Common myeloid progenitor, CD34-positive (primary cell): ENCODE data around the gene CD48.
A peak's percentile ranks its signal among the peaks of the same experiment; 100 is the strongest.
"Not testable (repeated sequence)": the region's sequence is repeated elsewhere in the genome, so short reads cannot be mapped to it uniquely, and the experiment has no call there.

Experiments
- CTCF ChIA-PET: fragments of 350-600 bp; sonication (Branson Sonifier 250); formaldehyde crosslinking; loops from one replicate; lab custom pipeline; 2021; ENCODE audit warnings: antibody characterized with exemption; lab: Charles Lee
- POLR2A ChIA-PET: fragments of 350-600 bp; sonication (Branson Sonifier 250); formaldehyde crosslinking; loops from one replicate; lab custom pipeline; 2021; ENCODE audit warnings: antibody characterized with exemption; lab: Charles Lee
- DNase-seq, 3 donors: peaks; one replicate each; pipeline versions ENCODE4 v3.0.0 to v3.0.0-alpha.2; 2013
- H3K27ac ChIP-seq, 2 experiments: 1 replicate in 1 of 2; 2 replicates in 1 of 2; pipeline ENCODE4 v1.7.0; 2013; ENCODE audit warnings: inconsistent platforms in 2 of 2, low read length in 2 of 2, mild to moderate bottlenecking in 2 of 2, low read depth in 1 of 2, moderate library complexity in 1 of 2; ENCODE audit not compliant: severe bottlenecking in 2 of 2, insufficient read depth in 1 of 2, poor library complexity in 1 of 2
- H3K27me3 ChIP-seq, 5 experiments: replicated peaks in 2 of 5; 1 replicate in 3 of 5; 2 replicates in 2 of 5; pipeline versions ENCODE4 v1.6.1 to v1.7.0; 2013; ENCODE audit warnings: low read length in 4 of 5, mild to moderate bottlenecking in 2 of 5, moderate library complexity in 2 of 5, inconsistent platforms in 1 of 5; ENCODE audit not compliant: insufficient read depth in 5 of 5, control insufficient read depth in 4 of 5
- H3K36me3 ChIP-seq, 4 experiments: 1 replicate in 2 of 4; 2 replicates in 2 of 4; pipeline versions ENCODE4 v1.6.1 to v1.7.0; 2013; ENCODE audit warnings: low read length in 3 of 4, control low read depth in 1 of 4, mild to moderate bottlenecking in 1 of 4; ENCODE audit not compliant: control insufficient read depth in 4 of 4, insufficient read depth in 4 of 4
- H3K4me1 ChIP-seq, 4 experiments: 1 replicate in 3 of 4; 2 replicates in 1 of 4; pipeline versions ENCODE4 v1.6.1 to v1.7.1; 2013; ENCODE audit warnings: low read length in 3 of 4, mild to moderate bottlenecking in 3 of 4, control low read depth in 1 of 4, inconsistent platforms in 1 of 4, moderate library complexity in 1 of 4; ENCODE audit not compliant: control insufficient read depth in 4 of 4, insufficient read depth in 4 of 4; ENCODE audit errors: control extremely low read depth in 1 of 4
- H3K4me3 ChIP-seq, 7 experiments: 1 replicate in 4 of 7; 2 replicates in 3 of 7; pipeline versions ENCODE4 v1.5.1 to v1.7.0; 2013; ENCODE audit warnings: mild to moderate bottlenecking in 7 of 7, low read length in 6 of 7, moderate library complexity in 6 of 7, inconsistent platforms in 2 of 7, low read depth in 2 of 7, control low read depth in 1 of 7; ENCODE audit not compliant: insufficient read depth in 4 of 7, control insufficient read depth in 1 of 7; ENCODE audit errors: extremely low read depth in 1 of 7
- H3K9me3 ChIP-seq, 5 experiments: 1 replicate in 4 of 5; 2 replicates in 1 of 5; pipeline versions ENCODE4 v1.6.1 to v1.7.1; 2013; ENCODE audit warnings: low read length in 4 of 5, mild to moderate bottlenecking in 2 of 5, inconsistent platforms in 1 of 5, low read depth in 1 of 5, moderate library complexity in 1 of 5; ENCODE audit not compliant: control insufficient read depth in 4 of 5, insufficient read depth in 2 of 5; ENCODE audit errors: control extremely low read depth in 1 of 5
- WGBS: methylation state at CpG from one replicate; pipeline ENCODE4 v1.1.5; 2013; ENCODE audit not compliant: insufficient coverage; 5-methylcytosine and 5-hydroxymethylcytosine counted together

CD48 gene

DNA sequence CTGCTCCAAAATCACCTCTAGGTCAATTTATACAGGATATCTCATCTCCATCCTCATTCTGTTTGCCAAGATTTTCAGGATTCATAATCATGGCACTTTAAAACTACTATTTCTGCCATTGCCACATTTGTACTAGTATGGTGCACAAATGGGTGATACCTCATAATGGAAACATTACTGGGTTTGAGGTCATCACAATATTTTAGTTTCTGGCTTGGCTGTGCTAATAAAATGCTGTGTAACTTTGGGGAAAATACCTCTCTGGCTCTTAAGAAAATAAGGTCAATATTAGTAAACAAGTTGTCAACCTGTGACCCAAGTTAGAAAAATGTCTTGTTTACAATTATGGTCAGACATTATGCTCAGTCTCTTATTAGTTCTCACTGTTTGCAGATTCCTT is 22.7 kb upstream of the CD48 start:
- CTCF ChIA-PET = no interaction called here
- H3K27ac ChIP-seq = no peak overlapping the region
- peaks cover 0 to 15% (median 3%) of the 10 kb centered on the region in 5 experiments for H3K9me3 ChIP-seq
- peaks cover 0 to 2% (median 0%) of the 10 kb centered on the region in 4 experiments for H3K36me3 ChIP-seq
- POLR2A ChIA-PET = no interaction called here
- H3K27me3 ChIP-seq = no peaks in the 10 kb centered on the region
- H3K4me3 ChIP-seq = no peak overlapping the region
- H3K4me1 ChIP-seq = peaks cover 0 to 6% (median 0%) of the 10 kb centered on the region in 4 experiments
- DNase-seq = no peak

DNA sequence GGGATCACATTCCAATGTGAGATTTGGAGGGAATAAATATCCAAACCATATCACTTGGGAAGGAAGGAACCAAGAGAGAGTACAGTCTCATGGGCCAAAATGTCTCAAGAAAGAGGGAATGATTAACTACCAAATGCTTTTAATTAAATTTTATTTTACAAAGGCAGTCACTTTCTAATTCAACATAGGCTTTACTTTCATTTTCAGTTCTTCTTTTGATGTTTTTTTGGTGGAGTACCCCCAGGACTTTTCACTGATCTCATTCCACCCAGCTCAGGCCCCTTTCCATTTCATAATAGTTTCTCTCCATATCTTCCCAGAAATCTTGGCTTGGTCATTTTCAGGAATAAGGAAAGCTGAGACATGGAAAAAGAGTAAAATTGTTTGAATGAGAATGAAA is 22.3 kb upstream of the CD48 start:
- POLR2A ChIA-PET = no interaction called here
- H3K4me3 ChIP-seq = no peak overlapping the region

DNA sequence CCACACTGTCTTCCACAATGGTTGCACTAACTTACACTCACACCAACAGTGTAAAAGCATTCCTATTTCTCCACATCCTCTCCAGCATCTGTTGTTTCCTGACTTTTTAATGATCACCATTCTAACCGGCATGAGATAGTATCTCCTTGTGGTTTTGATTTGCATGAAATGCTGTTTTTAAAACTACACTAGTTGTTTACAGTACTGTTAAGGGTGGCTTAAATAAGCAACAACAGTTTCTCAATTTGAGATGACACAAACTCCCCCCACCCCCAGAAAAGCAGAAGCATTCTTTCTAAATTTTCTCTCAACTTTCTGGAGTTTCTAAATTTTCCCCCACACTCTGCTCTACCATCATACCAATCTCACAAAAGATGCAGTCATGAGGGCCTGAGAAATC is 20.4 kb upstream of the CD48 start:
- peaks cover 0 to 2% (median 0%) of the 10 kb centered on the region in 4 experiments for H3K36me3 ChIP-seq
- DNase-seq = no peak
- no peak overlapping the region for H3K27ac ChIP-seq
- peaks cover 0 to 14% (median 0%) of the 10 kb centered on the region in 5 experiments for H3K9me3 ChIP-seq
- H3K4me1 ChIP-seq = peaks cover 0 to 4% (median 1%) of the 10 kb centered on the region in 4 experiments
- ChIA-PET POLR2A (no interaction called here), CTCF (no interaction called here)
- no peak overlapping the region for H3K4me3 ChIP-seq
- H3K27me3 ChIP-seq = no peaks in the 10 kb centered on the region
- WGBS = no CpG with 5 or more reads among the region's 1 CpG

More for the DNA sequence above, 22.3 kb upstream of the CD48 start:
- H3K36me3 ChIP-seq = peaks cover 0 to 2% (median 0%) of the 10 kb centered on the region in 4 experiments
- H3K27me3 ChIP-seq = no peaks in the 10 kb centered on the region
- CTCF ChIA-PET = interaction anchor here (1.1 to 1.5 kb wide), 2 partner anchors 9 to 12 kb away, joined by 4 read pairs; no protein-coding TSS in a partner anchor
- peaks cover 0 to 2% (median 0%) of the 10 kb centered on the region in 4 experiments for H3K4me1 ChIP-seq
- peak in 1 of 3 donors; percentile 13 for DNase-seq
- peaks cover 0 to 15% (median 3%) of the 10 kb centered on the region in 5 experiments for H3K9me3 ChIP-seq
- H3K27ac ChIP-seq = no peak overlapping the region

DNA sequence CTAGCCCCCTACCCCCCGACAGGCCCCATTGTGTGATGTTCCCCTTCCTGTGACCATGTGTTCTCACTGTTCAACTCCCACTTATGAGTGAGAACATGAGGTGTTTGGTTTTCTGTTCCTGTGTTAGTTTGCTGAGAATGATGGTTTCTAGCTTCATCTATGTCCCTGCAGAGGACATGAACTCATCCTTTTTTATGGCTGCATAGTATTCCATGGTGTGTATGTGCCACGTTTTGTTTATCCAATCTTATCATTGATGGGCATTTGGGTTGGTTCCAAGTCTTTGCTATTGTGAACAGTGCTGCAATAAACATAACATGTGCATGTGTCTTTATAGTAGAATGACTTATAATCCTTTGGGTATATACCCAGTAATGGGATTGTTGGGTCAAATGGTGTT is 19.9 kb upstream of the CD48 start:
- DNase-seq, H3K27me3 ChIP-seq, H3K4me1 ChIP-seq, H3K36me3 ChIP-seq, H3K4me3 ChIP-seq, POLR2A ChIA-PET, H3K27ac ChIP-seq: not testable (repeated sequence)
- CTCF ChIA-PET = interaction anchor here (1.1 kb wide), 1 partner anchor 95 kb away, joined by 3 read pairs; no protein-coding TSS in a partner anchor
- peaks cover 0 to 10% (median 0%) of the 10 kb centered on the region in 5 experiments for H3K9me3 ChIP-seq
- WGBS = 100% methylated on average over 1 of the region's 2 CpGs

DNA sequence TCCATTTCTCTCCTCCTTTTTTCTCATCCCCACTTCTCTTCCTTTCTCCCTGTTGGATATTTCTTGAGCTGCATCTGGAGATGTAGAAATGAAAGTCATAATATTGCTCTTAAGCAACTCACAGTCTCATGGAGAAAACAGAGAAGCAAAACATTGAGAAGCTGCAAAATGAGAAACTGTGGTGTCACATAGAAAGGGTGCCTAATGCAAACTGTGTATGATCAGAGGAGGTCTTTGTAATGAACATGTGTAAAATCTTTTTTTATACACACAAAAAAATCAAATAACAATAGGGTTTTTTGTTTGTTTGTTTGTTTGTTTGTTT is 15.7 kb upstream of the CD48 start:
- no peaks in the 10 kb centered on the region for H3K27me3 ChIP-seq
- H3K36me3 ChIP-seq = no peaks in the 10 kb centered on the region
- no peak for DNase-seq
- peaks cover 6 to 38% (median 15%) of the 10 kb centered on the region in 4 experiments for H3K4me1 ChIP-seq
- ChIA-PET CTCF (interaction anchor here (0.5 to 3.2 kb wide), 22 partner anchors 11 to 247 kb away, joined by 3 to 12 read pairs (median 4); partner anchors contain the start of gene ITLN2), POLR2A (interaction anchor here (0.7 to 0.8 kb wide), 2 partner anchors 104 to 1526 kb away, joined by 3 to 4 read pairs; no protein-coding TSS in a partner anchor)
- peak overlapping the region in 1 of 7 experiments; percentile 4 for H3K4me3 ChIP-seq
- H3K27ac ChIP-seq = no peak overlapping the region
- H3K9me3 ChIP-seq = no peaks in the 10 kb centered on the region

DNA sequence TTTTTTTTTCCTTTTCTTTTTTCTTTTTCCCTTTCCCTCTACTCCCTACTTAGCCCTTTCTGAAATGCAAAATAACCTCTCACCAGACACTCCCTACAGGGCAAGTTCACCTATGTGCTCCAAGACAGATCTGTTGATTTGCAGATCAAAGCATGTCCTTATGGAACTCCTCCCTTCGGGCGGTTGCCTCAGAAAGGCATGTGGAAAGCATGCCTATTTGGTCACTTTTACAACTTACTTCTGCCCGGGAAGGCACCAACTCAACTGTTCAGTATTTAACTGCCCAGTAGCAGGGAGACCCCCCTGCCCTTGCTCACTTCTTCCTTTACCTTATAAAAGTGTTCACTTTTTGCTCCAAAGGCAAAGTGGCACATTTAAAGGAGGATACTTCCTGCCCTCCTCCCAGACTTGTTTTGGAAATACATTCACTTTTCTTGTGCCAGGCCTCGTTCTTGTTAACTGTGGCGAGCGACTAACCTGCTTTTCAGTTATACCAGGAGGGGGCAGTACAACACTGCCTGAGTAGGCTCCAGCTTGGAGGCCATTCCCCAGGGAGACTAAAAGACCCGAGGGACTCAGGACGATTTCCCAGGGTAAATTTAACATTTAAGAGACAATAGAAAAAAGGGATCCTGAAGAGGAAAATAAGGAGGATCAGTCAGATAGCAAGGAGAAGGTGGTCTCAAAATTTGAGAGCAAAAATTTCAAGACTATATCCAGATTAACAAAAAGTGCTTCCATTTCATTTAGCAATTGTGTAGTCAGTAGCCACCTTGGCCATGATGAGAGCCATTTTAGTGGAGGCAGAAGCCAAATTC is 15.1 kb upstream of the CD48 start:
- H3K27ac ChIP-seq = no peak overlapping the region
- peak; percentile 74 to 83 (median 81) for DNase-seq
- POLR2A ChIA-PET = interaction anchor here (0.7 to 0.8 kb wide), 2 partner anchors 105 to 1525 kb away, joined by 3 to 4 read pairs; no protein-coding TSS in a partner anchor

DNA sequence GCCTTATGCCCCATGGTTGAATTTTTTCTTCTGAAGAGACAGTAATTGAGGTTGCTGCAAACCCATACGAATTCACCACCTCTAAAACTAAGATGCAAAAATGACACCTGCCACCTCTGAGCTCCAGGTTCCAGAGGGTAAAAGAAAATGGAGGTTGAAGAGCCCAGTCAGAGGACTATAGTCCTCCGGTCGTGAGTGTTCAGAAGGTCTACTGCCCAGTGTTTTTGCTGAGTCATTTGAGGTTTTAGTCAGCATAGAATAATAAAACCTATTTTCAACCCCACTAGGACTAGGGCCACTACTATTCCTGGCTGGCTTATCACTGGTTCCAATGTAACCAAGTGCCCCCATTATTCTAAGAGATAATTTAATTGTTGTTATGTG is 14.5 kb upstream of the CD48 start:
- H3K9me3 ChIP-seq = no peaks in the 10 kb centered on the region
- DNase-seq = peak in 1 of 3 donors; percentile 17
- ChIA-PET POLR2A (no interaction called here), CTCF (interaction anchor here (0.7 to 4.9 kb wide), 20 partner anchors 10 to 264 kb away, joined by 3 to 50 read pairs (median 3); partner anchors contain the start of genes ITLN2 and SLAMF7)
- H3K4me3 ChIP-seq = no peak overlapping the region
- H3K4me1 ChIP-seq = peaks cover 7 to 41% (median 16%) of the 10 kb centered on the region in 4 experiments
- WGBS = no CpG with 5 or more reads among the region's 3 CpGs
- no peaks in the 10 kb centered on the region for H3K27me3 ChIP-seq
- no peaks in the 10 kb centered on the region for H3K36me3 ChIP-seq
- H3K27ac ChIP-seq = no peak overlapping the region

More for the DNA sequence above, 15.1 kb upstream of the CD48 start:
- Histone ChIP-seq H3K4me3 (peak overlapping the region in 1 of 7 experiments; percentile 4), H3K27me3 (no peaks in the 10 kb centered on the region), H3K4me1 (peaks cover 7 to 41% (median 16%) of the 10 kb centered on the region in 4 experiments), H3K36me3 (no peaks in the 10 kb centered on the region), H3K9me3 (no peaks in the 10 kb centered on the region)
- WGBS = 29% methylated on average over 6 of the region's 8 CpGs
- CTCF ChIA-PET = interaction anchor here (0.5 to 4.4 kb wide), 28 partner anchors 11 to 247 kb away, joined by 3 to 34 read pairs (median 4); partner anchors contain the start of genes ITLN2 and SLAMF7
